ENCODE data around the gene CDC42BPB.

The CDC42BPB gene

GRCh38 chr14:102999227-102999895 lies 58.0 kb downstream of the CDC42BPB start:
- H3K27ac ChIP-seq (ENCODE audit: low read length): no peak overlapping the region
- no peaks in the 10 kb centered on the region for H3K36me3 ChIP-seq (replicated peaks; ENCODE audit: low read depth, low read length)
- no peak for TF ChIP-seq EZH2phosphoT487 (IDR thresholded peaks at IDR 0.05; ENCODE audit: low read depth)
- TF ChIP-seq CTCF (IDR thresholded peaks at IDR 0.05; ENCODE audit: low read depth, low read length): no peak

GRCh38 chr14:102998393-102998792 lies 59.0 kb downstream of the CDC42BPB start:
- Histone ChIP-seq H3K4me3 (ENCODE audit: low read length) (no peak overlapping the region), H3K36me3 (replicated peaks; ENCODE audit: low read depth, low read length) (no peaks in the 10 kb centered on the region), H4K20me1 (ENCODE audit: insufficient read depth, low read length) (no peaks in the 10 kb centered on the region), H3K9ac (ENCODE audit: low read length) (no peak overlapping the region), H3K79me2 (ENCODE audit: low read length) (no peaks in the 10 kb centered on the region), H2AFZ (ENCODE audit: low read depth, low read length) (no peak overlapping the region), H3K27ac (ENCODE audit: low read length) (no peak overlapping the region), H3K27me3 (ENCODE audit: low read depth, low read length) (peaks cover 15% of the 10 kb centered on the region), H3K4me1 (ENCODE audit: low read length) (peaks cover 14% of the 10 kb centered on the region), H3K4me2 (ENCODE audit: low read length) (no peak overlapping the region), H3K9me3 (ENCODE audit: insufficient read depth, low read length) (no peaks in the 10 kb centered on the region)
- TF ChIP-seq EZH2phosphoT487 (IDR thresholded peaks at IDR 0.05; ENCODE audit: low read depth) (no peak), CTCF (IDR thresholded peaks at IDR 0.05; ENCODE audit: low read depth, low read length) (no peak)

More at GRCh38 chr14:102999227-102999895, 58.0 kb downstream of the CDC42BPB start:
- Histone ChIP-seq H2AFZ (ENCODE audit: low read depth, low read length) (no peak overlapping the region), H3K9me3 (ENCODE audit: insufficient read depth, low read length) (no peaks in the 10 kb centered on the region), H3K79me2 (ENCODE audit: low read length) (no peaks in the 10 kb centered on the region), H3K4me1 (ENCODE audit: low read length) (peaks cover 14% of the 10 kb centered on the region), H3K4me2 (ENCODE audit: low read length) (no peak overlapping the region), H3K27me3 (ENCODE audit: low read depth, low read length) (peaks cover 5% of the 10 kb centered on the region), H4K20me1 (ENCODE audit: insufficient read depth, low read length) (no peaks in the 10 kb centered on the region), H3K9ac (ENCODE audit: low read length) (no peak overlapping the region), H3K4me3 (ENCODE audit: low read length) (no peak overlapping the region)

- Histone ChIP-seq H3K9ac (ENCODE audit: low read length) (no peak overlapping the region), H4K20me1 (ENCODE audit: insufficient read depth, low read length) (no peaks in the 10 kb centered on the region), H2AFZ (ENCODE audit: low read depth, low read length) (no peak overlapping the region), H3K4me3 (ENCODE audit: low read length) (no peak overlapping the region), H3K4me1 (ENCODE audit: low read length) (peaks cover 7% of the 10 kb centered on the region), H3K79me2 (ENCODE audit: low read length) (no peaks in the 10 kb centered on the region), H3K36me3 (replicated peaks; ENCODE audit: low read depth, low read length) (no peaks in the 10 kb centered on the region), H3K27me3 (ENCODE audit: low read depth, low read length) (peaks cover 22% of the 10 kb centered on the region), H3K4me2 (ENCODE audit: low read length) (no peak overlapping the region), H3K9me3 (ENCODE audit: insufficient read depth, low read length) (no peaks in the 10 kb centered on the region), H3K27ac (ENCODE audit: low read length) (no peak overlapping the region)
- TF ChIP-seq EZH2phosphoT487 (IDR thresholded peaks at IDR 0.05; ENCODE audit: low read depth) (no peak), CTCF (IDR thresholded peaks at IDR 0.05; ENCODE audit: low read depth, low read length) (no peak)
Measured at GRCh38 chr14:102996941-102997340, 60.4 kb downstream of the CDC42BPB start.

- Histone ChIP-seq H3K4me1 (ENCODE audit: low read length) (no peaks in the 10 kb centered on the region), H3K36me3 (replicated peaks; ENCODE audit: low read depth, low read length) (no peaks in the 10 kb centered on the region), H3K27ac (ENCODE audit: low read length) (no peak overlapping the region), H4K20me1 (ENCODE audit: insufficient read depth, low read length) (no peaks in the 10 kb centered on the region), H2AFZ (ENCODE audit: low read depth, low read length) (no peak overlapping the region), H3K9ac (ENCODE audit: low read length) (no peak overlapping the region), H3K79me2 (ENCODE audit: low read length) (no peaks in the 10 kb centered on the region), H3K4me2 (ENCODE audit: low read length) (no peak overlapping the region), H3K27me3 (ENCODE audit: low read depth, low read length) (peaks cover 37% of the 10 kb centered on the region), H3K9me3 (ENCODE audit: insufficient read depth, low read length) (no peaks in the 10 kb centered on the region), H3K4me3 (ENCODE audit: low read length) (no peak overlapping the region)
- TF ChIP-seq EZH2phosphoT487 (IDR thresholded peaks at IDR 0.05; ENCODE audit: low read depth) (no peak), CTCF (IDR thresholded peaks at IDR 0.05; ENCODE audit: low read depth, low read length) (no peak)
Measured at GRCh38 chr14:102994689-102995088, 62.7 kb downstream of the CDC42BPB start.

Measured in OCI-LY3 (cell line).